ENCODE measurements around the gene ZNF837.
A peak's percentile ranks its signal among the peaks of the same experiment; 100 is the strongest.

ZNF837 gene

GRCh38 chr19:58345558-58345957, 35.3 kb downstream of the ZNF837 start:
- no peak overlapping the region for H3K27ac ChIP-seq (ENCODE audit: extremely low read depth, low read depth, low read length)
- ChIA-PET POLR2A (interaction anchor here (3.0 kb wide), 2 partner anchors 17 to 19 kb away, joined by 12 to 18 read pairs; partner anchors contain the start of genes ZNF497 and ZSCAN22), CTCF (interaction anchor here (0.9 kb wide), 1 partner anchor 9 kb away, joined by 3 read pairs; no protein-coding TSS in a partner anchor)
- H3K36me3 ChIP-seq (ENCODE audit: control insufficient read depth in 2 of 2, insufficient read depth in 1 of 2, low read length in 2 of 2), result peaks cover 0 to 11% of the 10 kb centered on the region in 2 experiments; a peak in 2 of 3 replicates
- H3K4me3 ChIP-seq (ENCODE audit: low read depth, low read length), result no peak overlapping the region
- no peaks in the 10 kb centered on the region for H3K9me3 ChIP-seq (ENCODE audit: control insufficient read depth, insufficient read depth, low read depth, low read length)
- TF ChIP-seq ZBTB17 (tag by site-specific recombination; IDR thresholded peaks at IDR 0.05), result peak; percentile 59
- TF ChIP-seq ZNF266 (tag by site-specific recombination; IDR thresholded peaks at IDR 0.05; ENCODE audit: low read depth), result no peak
- no peak for TF ChIP-seq ZNF426 (tag by site-specific recombination; IDR thresholded peaks at IDR 0.05)
- TF ChIP-seq ZNF561 (tag by site-specific recombination; IDR thresholded peaks at IDR 0.05; ENCODE audit: borderline replicate concordance), result no peak
- no peak for TF ChIP-seq REPIN1 (tag by site-specific recombination; IDR thresholded peaks at IDR 0.05; ENCODE audit: low read depth)
- no peak for TF ChIP-seq IKZF3 (tag by site-specific recombination; IDR thresholded peaks at IDR 0.05)
- TF ChIP-seq ATF2 (tag by site-specific recombination; IDR thresholded peaks at IDR 0.05; ENCODE audit: low read depth), result peak; percentile 70; the same call in 1 of the 2 replicates
- TF ChIP-seq ZNF335 (tag by site-specific recombination; conservative IDR thresholded peaks at IDR 0.05), result no peak
- H3K4me1 ChIP-seq (ENCODE audit: control insufficient read depth, insufficient read depth, low read length), result no peaks in the 10 kb centered on the region

GRCh38 chr19:58338825-58339558, 41.8 kb downstream of the ZNF837 start:
- ChIA-PET POLR2A (no interaction called here), CTCF (no interaction called here)
- Histone ChIP-seq H3K36me3 (ENCODE audit: control insufficient read depth in 2 of 2, insufficient read depth in 1 of 2, low read length in 2 of 2) (peaks cover 0 to 63% of the 10 kb centered on the region in 2 experiments; a peak in 1 of 3 replicates), H3K4me1 (ENCODE audit: control insufficient read depth, insufficient read depth, low read length) (no peaks in the 10 kb centered on the region), H3K9me3 (ENCODE audit: control insufficient read depth, insufficient read depth, low read depth, low read length) (no peaks in the 10 kb centered on the region), H3K4me3 (ENCODE audit: low read depth, low read length) (no peak overlapping the region), H3K27ac (ENCODE audit: extremely low read depth, low read depth, low read length) (no peak overlapping the region)
- TF ChIP-seq ZNF660 (tag by site-specific recombination; IDR thresholded peaks at IDR 0.05) (no peak), ZNF423 (tag by site-specific recombination; IDR thresholded peaks at IDR 0.05) (no peak), ZNF518A (tag by site-specific recombination; conservative IDR thresholded peaks at IDR 0.05; ENCODE audit: low read depth) (no peak), GLI4 (tag by site-specific recombination; IDR thresholded peaks at IDR 0.05) (no peak), TRIM28 (IDR thresholded peaks at IDR 0.05; ENCODE audit: borderline replicate concordance, low read length) (no peak), ZNF350 (tag by site-specific recombination; IDR thresholded peaks at IDR 0.05) (no peak), ZNF335 (tag by site-specific recombination; conservative IDR thresholded peaks at IDR 0.05) (no peak), ZNF747 (tag by site-specific recombination; IDR thresholded peaks at IDR 0.05) (no peak), ZNF280D (tag by site-specific recombination; IDR thresholded peaks at IDR 0.05) (no peak)

Data from HEK293 (cell line).